Spleen (tissue), 11 donors: ENCODE results near the gene PELI3. TPM values are rescaled to one million over a fixed set of nuclear protein-coding genes. Genes with fewer than 3 reads are reported as not detected.

Experiments used
- DNase-seq: peaks from one replicate; pipeline ENCODE4 v3.0.0-alpha.2; 2020
- H3K27ac ChIP-seq, 8 donors: fragments of 200-600 bp; sonication (generic) in 7 of 8; 1 replicate in 4 of 8; 2 replicates in 4 of 8; pipeline versions ENCODE4 v1.5.0 to v1.8.0; 2016 to 2021; ENCODE audit warnings: inconsistent platforms in 4 of 8, mild to moderate bottlenecking in 4 of 8, moderate library complexity in 1 of 8
- H3K27me3 ChIP-seq, 7 donors: fragments of 200-600 bp; sonication (generic) in 6 of 7; replicated peaks in 1 of 7; 1 replicate in 4 of 7; 2 replicates in 3 of 7; pipeline versions ENCODE4 v1.5.0 to v1.8.0; 2016 to 2021; ENCODE audit warnings: inconsistent platforms in 3 of 7, mild to moderate bottlenecking in 1 of 7
- H3K36me3 ChIP-seq, 6 donors: fragments of 200-600 bp; sonication (generic) in 5 of 6; 1 replicate in 4 of 6; 2 replicates in 2 of 6; pipeline versions ENCODE4 v1.5.0 to v1.8.0; 2016 to 2021; ENCODE audit warnings: inconsistent platforms in 2 of 6
- H3K4me1 ChIP-seq, 6 donors: fragments of 200-600 bp; sonication (generic) in 5 of 6; 1 replicate in 3 of 6; 2 replicates in 3 of 6; pipeline versions ENCODE4 v1.5.0 to v1.8.0; 2016 to 2021; ENCODE audit warnings: inconsistent platforms in 3 of 6
- H3K4me3 ChIP-seq, 8 donors: fragments of 200-600 bp; sonication (generic) in 7 of 8; 1 replicate in 4 of 8; 2 replicates in 4 of 8; pipeline versions ENCODE4 v1.5.0 to v1.8.0; 2016 to 2021; ENCODE audit warnings: inconsistent platforms in 4 of 8, mild to moderate bottlenecking in 4 of 8, moderate library complexity in 2 of 8
- H3K9me3 ChIP-seq, 8 donors: fragments of 200-600 bp; sonication (generic) in 7 of 8; 1 replicate in 4 of 8; 2 replicates in 4 of 8; pipeline versions ENCODE4 v1.5.0 to v1.8.0; 2016 to 2021; ENCODE audit warnings: inconsistent platforms in 4 of 8
- POLR2A ChIP-seq, 3 donors: fragments of 450-650 bp; IDR thresholded peaks; one replicate each; pipeline ENCODE4 v1.5.1; 2017; ENCODE audit warnings: antibody characterized with exemption in 3 of 3, mild to moderate bottlenecking in 1 of 3
- POLR2AphosphoS5 ChIP-seq, 3 donors: sonication (generic); formaldehyde crosslinking; IDR thresholded peaks; one replicate each; pipeline ENCODE4 v1.5.1; 2017; ENCODE audit warnings: antibody characterized with exemption in 3 of 3
- WGBS, 5 donors: extraction: QIAGEN DNeasy Blood & Tissue Kit in 3 of 5; methylation state at CpG; one replicate each; pipeline versions ENCODE4 v1.1.5 to v1.1.7; 2013 to 2018; 5-methylcytosine and 5-hydroxymethylcytosine counted together
- intact Hi-C: fragments of 100-400 bp; cut with DNase I; formaldehyde crosslinking; loops from one replicate; pipeline ENCODE4 v1.15.0; 2023; ENCODE audit warnings: low total_unique reads
- polyA plus RNA-seq, 3 donors: library from polyadenylated mRNA; stranded (reverse); fragments of 200-250 nt; gene quantifications; one replicate each; pipeline ENCODE4 v1.2.1, GENCODE V29; 2013
- total RNA-seq, 7 donors: library from RNA; depleted of rRNA in 3 of 7; stranded (reverse); fragments of >200 nt in 3 of 7; fragmentation: NEBNext Ultra II Directional in 4 of 7; extraction: Animal tissue kit (Norgen Biotek cat#: 25700) in 4 of 7; gene quantifications; one replicate each; pipeline versions ENCODE4 v1.1.0 to v1.2.1, GENCODE V29; 2016 to 2021
- TF ChIP-seq, protein P1 (sequence below), 11 experiments: fragments of 200-600 bp in 7 of 11; fragments of 450-650 bp in 4 of 11; sonication (generic) in 4 of 11; IDR thresholded peaks in 8 of 11; conservative IDR thresholded peaks in 3 of 11; 1 replicate in 7 of 11; 2 replicates in 4 of 11; pipeline versions ENCODE4 v1.4.0 to v1.8.0; 2016 to 2021; ENCODE audit warnings: antibody characterized with exemption in 11 of 11, inconsistent platforms in 4 of 11, mild to moderate bottlenecking in 1 of 11
- donor health status: healthy with polysubstance abuse.
- donor health status: DM: no; HTN: no; CAD: no; lungs with moderate emphysema.
- donor health status: DM: no; HTN: no; CAD: no.
- donor health status: Bipolar disorder and iron deficiency.
- donor health status: healthy.
- donor health status: DM: no; HTN: no; CAD: no.
- donor health status: DM: yes; HTN: yes; CAD: no.

PELI3 gene
- total and polyA plus RNA-seq, 10 donors, result 2.4 to 14.6 (median 9.7) TPM

DNA sequence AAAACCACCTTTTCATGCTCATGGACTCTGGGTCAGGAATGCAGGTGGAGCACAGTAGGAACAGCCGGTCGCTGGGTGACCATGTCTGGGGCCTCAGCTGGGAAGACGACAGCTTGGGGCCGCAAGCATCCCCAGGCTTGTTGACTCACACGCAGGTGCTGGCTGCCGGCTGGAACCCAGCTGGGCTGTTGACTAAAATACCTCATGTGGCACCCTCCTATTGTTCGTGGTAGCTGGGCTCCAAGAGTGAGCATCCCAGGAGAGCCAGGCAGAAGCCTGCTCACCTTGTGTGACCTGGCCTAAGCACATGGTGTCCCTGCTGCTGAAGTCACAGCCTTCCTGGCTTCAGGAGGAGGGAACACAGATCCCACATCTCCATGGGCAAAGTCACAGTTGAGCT is 22.9 kb downstream of the PELI3 start:
- peaks cover 0 to 100% (median 56%) of the 10 kb centered on the region in 6 donors for H3K36me3 ChIP-seq

DNA sequence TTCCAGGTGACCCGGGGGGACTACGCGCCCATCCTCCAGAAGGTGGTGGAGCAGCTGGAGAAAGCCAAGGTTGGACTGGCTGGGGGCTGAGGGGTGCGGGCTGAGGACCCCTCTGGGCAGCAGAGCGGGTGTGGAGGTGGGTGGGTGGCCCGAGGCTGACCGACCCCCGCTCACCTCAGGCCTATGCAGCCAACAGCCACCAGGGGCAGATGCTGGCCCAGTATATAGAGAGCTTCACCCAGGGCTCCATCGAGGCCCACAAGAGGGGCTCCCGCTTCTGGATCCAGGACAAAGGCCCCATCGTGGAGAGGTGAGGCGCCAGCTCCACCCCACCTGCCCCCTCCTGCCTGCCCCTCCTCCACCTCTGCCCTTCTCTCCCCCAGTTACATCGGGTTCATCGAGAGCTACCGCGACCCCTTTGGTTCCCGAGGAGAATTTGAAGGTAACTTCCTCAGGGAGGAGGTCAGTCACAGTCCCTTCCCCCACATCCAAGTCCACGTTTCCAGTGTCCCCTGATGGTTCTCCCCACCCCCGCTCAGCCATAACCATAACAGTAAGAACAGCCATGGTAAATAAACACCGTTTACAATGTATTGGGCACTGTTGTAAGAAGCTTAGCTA is 24.7 kb downstream of the PELI3 start:
- no peaks in the 10 kb centered on the region for H3K9me3 ChIP-seq
- no peak for TF ChIP-seq POLR2A (IDR thresholded peaks at IDR 0.05)
- no peak for TF ChIP-seq POLR2AphosphoS5 (IDR thresholded peaks at IDR 0.05)
- TF ChIP-seq, protein P1, sequence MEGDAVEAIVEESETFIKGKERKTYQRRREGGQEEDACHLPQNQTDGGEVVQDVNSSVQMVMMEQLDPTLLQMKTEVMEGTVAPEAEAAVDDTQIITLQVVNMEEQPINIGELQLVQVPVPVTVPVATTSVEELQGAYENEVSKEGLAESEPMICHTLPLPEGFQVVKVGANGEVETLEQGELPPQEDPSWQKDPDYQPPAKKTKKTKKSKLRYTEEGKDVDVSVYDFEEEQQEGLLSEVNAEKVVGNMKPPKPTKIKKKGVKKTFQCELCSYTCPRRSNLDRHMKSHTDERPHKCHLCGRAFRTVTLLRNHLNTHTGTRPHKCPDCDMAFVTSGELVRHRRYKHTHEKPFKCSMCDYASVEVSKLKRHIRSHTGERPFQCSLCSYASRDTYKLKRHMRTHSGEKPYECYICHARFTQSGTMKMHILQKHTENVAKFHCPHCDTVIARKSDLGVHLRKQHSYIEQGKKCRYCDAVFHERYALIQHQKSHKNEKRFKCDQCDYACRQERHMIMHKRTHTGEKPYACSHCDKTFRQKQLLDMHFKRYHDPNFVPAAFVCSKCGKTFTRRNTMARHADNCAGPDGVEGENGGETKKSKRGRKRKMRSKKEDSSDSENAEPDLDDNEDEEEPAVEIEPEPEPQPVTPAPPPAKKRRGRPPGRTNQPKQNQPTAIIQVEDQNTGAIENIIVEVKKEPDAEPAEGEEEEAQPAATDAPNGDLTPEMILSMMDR (IDR thresholded peaks at IDR 0.05 in 8 of 11, conservative IDR thresholded peaks at IDR 0.05 in 3 of 11), result no peak
- intact Hi-C loops, result no loop called here
- H3K36me3 ChIP-seq, result peaks cover 0 to 100% (median 65%) of the 10 kb centered on the region in 6 donors
- no peak overlapping the region for H3K4me3 ChIP-seq
- no peak overlapping the region for H3K27ac ChIP-seq
- WGBS, 5 donors, result 78 to 86% (median 84%) methylated on average over 16 to 20 of the region's 20 CpGs
- no peaks in the 10 kb centered on the region for H3K4me1 ChIP-seq
- H3K27me3 ChIP-seq, result no peaks in the 10 kb centered on the region
- DNase-seq, result no peak

More for the DNA sequence above, 22.9 kb downstream of the PELI3 start:
- H3K27ac ChIP-seq, result no peak overlapping the region
- DNase-seq, result no peak
- intact Hi-C loops, result no loop called here
- H3K4me1 ChIP-seq, result no peaks in the 10 kb centered on the region
- 87 to 96% (median 94%) methylated on average over 6 to 7 of the region's 7 CpGs for WGBS, 5 donors
- H3K27me3 ChIP-seq, result no peaks in the 10 kb centered on the region
- H3K4me3 ChIP-seq, result no peak overlapping the region
- no peaks in the 10 kb centered on the region for H3K9me3 ChIP-seq
- no peak for TF ChIP-seq POLR2A (IDR thresholded peaks at IDR 0.05)
- no peak for TF ChIP-seq POLR2AphosphoS5 (IDR thresholded peaks at IDR 0.05)
- TF ChIP-seq, protein P1 (IDR thresholded peaks at IDR 0.05 in 8 of 11, conservative IDR thresholded peaks at IDR 0.05 in 3 of 11), result no peak

DNA sequence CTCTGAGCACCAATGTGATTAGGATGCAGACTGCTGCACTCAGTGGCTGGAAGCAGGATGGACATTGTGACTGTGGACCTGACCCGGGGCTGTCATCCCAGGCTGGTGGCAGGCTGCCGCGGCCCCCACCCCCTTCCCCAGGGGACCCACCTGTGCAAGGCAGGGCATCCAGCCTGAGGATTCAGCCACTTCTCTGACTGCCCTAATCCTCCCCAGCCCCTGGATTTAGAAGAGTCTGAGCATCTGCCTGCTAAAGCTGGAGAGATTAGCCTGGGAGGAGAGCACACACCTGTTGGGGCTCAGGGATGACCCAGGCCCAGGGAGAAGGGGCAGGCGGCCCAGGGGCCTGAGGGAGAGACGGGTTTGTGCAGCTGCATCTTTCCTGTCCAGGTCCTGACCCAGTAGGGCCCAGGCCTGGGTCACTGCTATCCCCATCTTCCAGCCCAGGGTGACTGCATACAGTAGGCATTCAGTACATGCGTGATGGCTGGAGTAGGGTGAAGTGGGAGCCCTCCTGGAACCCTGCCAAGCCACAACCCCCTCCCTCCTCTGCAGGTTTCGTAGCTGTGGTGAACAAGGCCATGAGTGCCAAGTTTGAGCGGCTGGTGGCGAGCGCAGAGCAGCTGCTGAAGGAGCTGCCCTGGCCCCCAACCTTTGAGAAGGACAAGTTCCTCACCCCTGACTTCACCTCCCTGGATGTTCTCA is 25.6 kb downstream of the PELI3 start:
- intact Hi-C loops, result no loop called here
- 43 to 89% (median 83%) methylated on average over 1 to 10 of the region's 10 CpGs for WGBS, 5 donors
- H3K4me1 ChIP-seq, result no peaks in the 10 kb centered on the region
- H3K27ac ChIP-seq, result no peak overlapping the region
- peaks cover 0 to 100% (median 65%) of the 10 kb centered on the region in 6 donors for H3K36me3 ChIP-seq
- H3K9me3 ChIP-seq, result no peaks in the 10 kb centered on the region
- TF ChIP-seq, protein P1 (IDR thresholded peaks at IDR 0.05 in 8 of 11, conservative IDR thresholded peaks at IDR 0.05 in 3 of 11), result no peak
- TF ChIP-seq POLR2A (IDR thresholded peaks at IDR 0.05), result no peak
- no peak for TF ChIP-seq POLR2AphosphoS5 (IDR thresholded peaks at IDR 0.05)
- no peaks in the 10 kb centered on the region for H3K27me3 ChIP-seq
- DNase-seq, result no peak
- H3K4me3 ChIP-seq, result no peak overlapping the region

DNA sequence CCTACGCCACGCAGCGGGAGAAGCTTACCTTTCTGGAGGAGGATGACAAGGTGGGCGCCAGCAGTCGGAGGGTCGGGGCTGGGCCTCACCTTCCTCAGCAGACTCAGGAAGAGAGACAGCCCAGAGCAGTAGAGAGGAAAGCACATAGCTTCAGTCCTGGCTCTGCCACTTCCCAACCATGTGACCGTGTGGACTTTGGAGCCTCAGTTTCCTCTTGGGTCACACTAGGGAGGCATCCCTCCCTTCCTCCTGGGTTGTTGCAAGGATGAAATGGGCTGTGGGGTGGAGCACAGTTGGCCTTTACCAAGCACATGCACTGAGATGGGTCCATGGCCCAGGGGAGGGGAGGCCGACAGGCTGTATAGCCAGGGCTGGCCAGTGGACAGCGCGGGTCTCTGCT is 26.4 kb downstream of the PELI3 start:
- Histone ChIP-seq H3K9me3 (no peaks in the 10 kb centered on the region), H3K4me1 (no peaks in the 10 kb centered on the region), H3K27ac (no peak overlapping the region), H3K27me3 (no peaks in the 10 kb centered on the region), H3K36me3 (peaks cover 0 to 100% (median 62%) of the 10 kb centered on the region in 6 donors), H3K4me3 (no peak overlapping the region)
- TF ChIP-seq, protein P1 (IDR thresholded peaks at IDR 0.05 in 8 of 11, conservative IDR thresholded peaks at IDR 0.05 in 3 of 11), result no peak
- no peak for DNase-seq
- 94 to 98% (median 95%) methylated on average over 10 of the region's 10 CpGs for WGBS, 5 donors
- intact Hi-C loops, result no loop called here
